Small intestine (tissue), 7 donors: ENCODE measurements around the gene ST8SIA6. TPM values are rescaled to one million over a fixed set of nuclear protein-coding genes. Genes with fewer than 3 reads are reported as not detected.

ENCODE experiments used
- DNase-seq, 2 donors: peaks; one replicate each; pipeline versions ENCODE4 v3.0.0 to v3.0.0-alpha.2; 2013
- FAIRE-seq: peaks from 2 replicates; lab custom pipeline; 2012; peaks lifted over from hg19 to GRCh38; lab: Jason Lieb, UNC
- H3K27ac ChIP-seq, 3 donors: one replicate each; pipeline ENCODE4 v1.5.1; 2013; ENCODE audit warnings: low read length in 2 of 3, mild to moderate bottlenecking in 2 of 3, control low read depth in 1 of 3, inconsistent platforms in 1 of 3, low read depth in 1 of 3, moderate library complexity in 1 of 3
- H3K27me3 ChIP-seq, 3 donors: one replicate each; pipeline ENCODE4 v1.6.1; 2013; ENCODE audit warnings: low read length in 3 of 3, inconsistent platforms in 1 of 3; ENCODE audit not compliant: control insufficient read depth in 3 of 3, insufficient read depth in 3 of 3
- H3K36me3 ChIP-seq, 3 donors: one replicate each; pipeline ENCODE4 v1.6.1; 2013; ENCODE audit warnings: low read length in 3 of 3, inconsistent platforms in 1 of 3, low read depth in 1 of 3, mild to moderate bottlenecking in 1 of 3, moderate library complexity in 1 of 3; ENCODE audit not compliant: control insufficient read depth in 3 of 3, insufficient read depth in 2 of 3
- H3K4me1 ChIP-seq, 3 donors: one replicate each; pipeline ENCODE4 v1.6.1; 2013; ENCODE audit warnings: low read length in 2 of 3, inconsistent platforms in 1 of 3, low read depth in 1 of 3, mild to moderate bottlenecking in 1 of 3, moderate library complexity in 1 of 3; ENCODE audit not compliant: control insufficient read depth in 3 of 3, insufficient read depth in 2 of 3
- H3K4me3 ChIP-seq, 3 donors: one replicate each; pipeline ENCODE4 v1.5.1; 2013; ENCODE audit warnings: low read length in 3 of 3, control low read depth in 1 of 3, inconsistent platforms in 1 of 3, low read depth in 1 of 3, mild to moderate bottlenecking in 1 of 3, moderate library complexity in 1 of 3
- H3K9me3 ChIP-seq, 2 donors: one replicate each; pipeline ENCODE4 v1.6.1; 2013; ENCODE audit warnings: low read depth in 1 of 2, low read length in 1 of 2; ENCODE audit not compliant: control insufficient read depth in 2 of 2, insufficient read depth in 1 of 2
- WGBS, 3 donors: extraction: QIAGEN DNeasy Blood & Tissue Kit; methylation state at CpG; one replicate each; pipeline ENCODE4 v1.1.7; 2013; 5-methylcytosine and 5-hydroxymethylcytosine counted together
- polyA plus RNA-seq, 4 donors: library from polyadenylated mRNA; stranded (reverse) in 3 of 4; unstranded in 1 of 4; fragments of 200-250 nt in 3 of 4; fragments of 120-200 nt in 1 of 4; gene quantifications; one replicate each; pipeline versions ENCODE4 v1.2.1 to v1.2.3, GENCODE V29; 2013
- donor health status: healthy with polysubstance abuse.
- donor health status: control.
- donor health status: control.
- donor health status: Bipolar disorder and iron deficiency.
- donor health status: healthy.

ST8SIA6 gene
- polyA plus RNA-seq, 4 donors: 0.15 to 1.5 TPM; not detected in 2

DNA sequence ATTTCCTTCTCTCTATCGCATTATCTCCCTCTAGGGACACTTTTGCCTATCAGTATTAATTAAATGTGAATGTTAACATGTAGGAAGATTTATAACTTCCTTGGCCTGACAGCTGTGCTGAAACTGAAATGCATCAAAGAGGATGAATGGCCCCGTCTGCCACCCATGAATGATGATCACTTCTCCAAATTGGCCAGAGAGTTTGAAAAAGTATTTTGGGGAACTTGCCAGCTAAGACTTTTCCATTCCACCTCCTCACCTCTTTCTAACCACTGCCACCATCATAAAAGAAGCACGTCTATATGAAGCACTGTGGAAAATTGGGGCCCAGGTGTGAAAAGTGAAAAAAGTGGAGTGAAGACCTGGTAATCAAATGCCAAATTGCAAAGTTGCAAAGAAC lies 25.4 kb upstream of the ST8SIA6 start:
- no peaks in the 10 kb centered on the region for H3K36me3 ChIP-seq
- H3K27ac ChIP-seq: no peak overlapping the region
- peaks cover 0 to 6% of the 10 kb centered on the region in 2 donors for H3K9me3 ChIP-seq
- 46 to 54% (median 51%) methylated on average over 3 of the region's 3 CpGs for WGBS, 3 donors
- H3K4me3 ChIP-seq: no peak overlapping the region
- FAIRE-seq: no peak
- H3K27me3 ChIP-seq: peaks cover 0 to 2% (median 0%) of the 10 kb centered on the region in 3 donors
- DNase-seq: no peak
- no peaks in the 10 kb centered on the region for H3K4me1 ChIP-seq

DNA sequence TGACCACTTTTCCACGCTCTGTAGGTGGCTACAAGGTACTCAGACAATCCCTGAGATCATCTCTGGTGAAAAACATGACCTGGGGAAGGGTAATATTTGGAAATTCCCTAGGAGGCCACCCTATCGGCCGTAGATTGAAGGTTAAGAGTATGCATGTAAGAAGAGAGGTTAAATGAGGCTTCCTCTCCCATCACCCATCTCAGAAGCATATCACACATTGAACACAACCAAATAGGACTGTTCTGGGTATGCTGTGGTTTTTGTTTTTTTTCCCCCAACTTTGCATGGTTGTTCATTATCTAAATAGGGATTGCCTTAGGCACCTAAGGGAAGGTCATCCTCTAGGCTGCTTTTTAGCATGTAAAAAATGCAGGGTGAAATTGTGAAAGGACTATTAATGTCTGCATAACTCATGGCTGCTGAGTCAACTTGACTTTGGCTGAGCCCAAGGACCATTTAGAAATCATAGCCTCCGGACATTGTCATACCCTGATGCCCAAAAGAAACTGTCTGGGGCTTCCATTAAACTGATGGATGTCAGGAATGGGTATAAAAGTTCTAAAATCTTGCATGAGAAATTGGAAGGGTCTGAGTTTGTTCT lies 24.7 kb upstream of the ST8SIA6 start:
- Histone ChIP-seq H3K27ac (no peak overlapping the region), H3K27me3 (peaks cover 0 to 2% (median 0%) of the 10 kb centered on the region in 3 donors), H3K4me3 (no peak overlapping the region), H3K4me1 (no peaks in the 10 kb centered on the region), H3K9me3 (peaks cover 0 to 6% of the 10 kb centered on the region in 2 donors), H3K36me3 (no peaks in the 10 kb centered on the region)
- FAIRE-seq (no peak), DNase-seq (no peak)
- WGBS, 3 donors: 79 to 87% (median 82%) methylated on average over 4 of the region's 4 CpGs

DNA sequence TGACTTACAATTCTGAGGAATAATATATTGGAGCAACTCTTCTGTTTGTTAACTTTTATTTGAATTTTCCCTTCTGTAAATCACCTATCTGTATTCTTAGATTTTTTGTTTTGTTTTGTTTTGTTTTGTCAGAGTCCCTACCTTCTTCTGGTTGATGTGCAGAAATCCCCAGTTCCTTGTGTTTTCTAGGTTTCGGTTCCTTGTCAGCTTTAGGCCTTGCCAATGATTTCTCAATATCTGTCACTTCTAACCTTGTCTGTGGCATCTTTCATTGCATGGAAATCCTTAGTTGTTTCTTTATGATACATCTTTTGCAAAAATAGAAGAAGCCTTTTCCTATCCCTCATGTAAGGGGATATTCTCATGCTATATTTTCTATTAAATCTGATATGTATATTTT lies 21.7 kb upstream of the ST8SIA6 start:
- DNase-seq: no peak
- H3K4me3 ChIP-seq: no peak overlapping the region
- FAIRE-seq: no peak
- 76 to 92% (median 82%) methylated on average over 1 of the region's 1 CpG for WGBS, 3 donors
- no peaks in the 10 kb centered on the region for H3K4me1 ChIP-seq
- no peak overlapping the region for H3K27ac ChIP-seq
- H3K27me3 ChIP-seq: peaks cover 0 to 2% (median 0%) of the 10 kb centered on the region in 3 donors
- no peaks in the 10 kb centered on the region for H3K9me3 ChIP-seq
- H3K36me3 ChIP-seq: no peaks in the 10 kb centered on the region

DNA sequence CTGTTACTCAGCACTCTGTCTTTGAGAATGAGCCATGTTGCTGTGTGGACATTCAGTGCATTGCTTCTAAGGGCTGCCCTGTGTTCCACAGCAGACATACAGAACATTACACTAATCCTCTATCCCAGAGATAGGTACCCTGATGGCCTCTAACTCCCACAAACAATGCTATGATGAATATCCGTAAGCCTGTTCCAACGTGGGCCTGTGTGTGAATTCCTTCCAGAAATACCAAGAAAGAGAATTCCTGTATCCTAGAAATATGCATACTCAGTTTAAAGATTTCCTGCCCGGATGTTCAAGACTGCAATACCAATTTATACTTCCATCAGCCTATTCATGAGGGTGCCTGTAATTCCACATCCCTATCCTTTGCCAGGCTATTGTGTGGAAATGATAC lies 21.3 kb upstream of the ST8SIA6 start:
- H3K27ac ChIP-seq: no peak overlapping the region
- no peak for DNase-seq
- H3K36me3 ChIP-seq: no peaks in the 10 kb centered on the region
- H3K4me1 ChIP-seq: no peaks in the 10 kb centered on the region
- no peak overlapping the region for H3K4me3 ChIP-seq
- WGBS, 3 donors: 78 to 83% (median 80%) methylated on average over 3 of the region's 3 CpGs
- H3K27me3 ChIP-seq: peaks cover 0 to 2% (median 0%) of the 10 kb centered on the region in 3 donors
- H3K9me3 ChIP-seq: no peaks in the 10 kb centered on the region
- FAIRE-seq: no peak

DNA sequence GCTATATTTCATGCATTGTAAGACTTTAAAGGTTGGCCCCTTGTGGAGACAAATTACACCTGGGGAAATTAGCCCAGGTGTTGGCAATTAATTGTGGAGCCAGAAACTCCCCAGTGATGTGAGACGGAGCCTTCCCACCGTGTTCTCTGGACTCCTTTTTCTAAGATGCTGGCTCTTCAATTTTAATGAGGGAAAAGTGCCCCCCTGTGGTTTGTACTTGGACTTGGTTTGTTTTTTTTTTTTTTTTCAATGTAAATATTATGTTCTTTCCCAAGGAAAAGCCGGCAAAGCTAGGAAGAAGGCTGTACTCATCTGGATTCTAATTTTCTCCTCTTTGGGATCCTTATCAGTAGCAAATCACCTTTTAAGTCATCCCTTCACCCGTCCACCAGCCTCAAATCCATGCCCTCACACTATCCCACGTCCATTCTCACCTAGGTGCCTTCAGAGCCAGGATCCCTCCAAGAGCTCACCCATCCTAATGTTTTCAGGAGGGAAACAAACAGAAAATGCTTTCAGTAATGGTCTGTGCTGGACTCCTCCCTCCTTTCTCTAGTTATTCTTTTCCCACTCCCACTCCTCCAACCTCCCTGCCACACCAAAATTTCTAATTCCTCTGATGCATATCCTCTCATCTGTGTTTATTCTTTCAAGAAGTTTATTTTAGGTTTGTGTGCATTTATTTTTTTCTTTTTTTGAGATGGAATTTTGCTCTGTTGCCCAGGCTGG lies 20.4 kb upstream of the ST8SIA6 start:
- no peaks in the 10 kb centered on the region for H3K4me1 ChIP-seq
- WGBS, 3 donors: 21 to 32% (median 28%) methylated on average over 5 of the region's 5 CpGs
- H3K27me3 ChIP-seq: peaks cover 0 to 4% (median 0%) of the 10 kb centered on the region in 3 donors
- FAIRE-seq (no peak), DNase-seq (no peak)
- no peak overlapping the region for H3K4me3 ChIP-seq
- no peak overlapping the region for H3K27ac ChIP-seq
- H3K9me3 ChIP-seq: peaks cover 0 to 5% of the 10 kb centered on the region in 2 donors
- H3K36me3 ChIP-seq: no peaks in the 10 kb centered on the region

DNA sequence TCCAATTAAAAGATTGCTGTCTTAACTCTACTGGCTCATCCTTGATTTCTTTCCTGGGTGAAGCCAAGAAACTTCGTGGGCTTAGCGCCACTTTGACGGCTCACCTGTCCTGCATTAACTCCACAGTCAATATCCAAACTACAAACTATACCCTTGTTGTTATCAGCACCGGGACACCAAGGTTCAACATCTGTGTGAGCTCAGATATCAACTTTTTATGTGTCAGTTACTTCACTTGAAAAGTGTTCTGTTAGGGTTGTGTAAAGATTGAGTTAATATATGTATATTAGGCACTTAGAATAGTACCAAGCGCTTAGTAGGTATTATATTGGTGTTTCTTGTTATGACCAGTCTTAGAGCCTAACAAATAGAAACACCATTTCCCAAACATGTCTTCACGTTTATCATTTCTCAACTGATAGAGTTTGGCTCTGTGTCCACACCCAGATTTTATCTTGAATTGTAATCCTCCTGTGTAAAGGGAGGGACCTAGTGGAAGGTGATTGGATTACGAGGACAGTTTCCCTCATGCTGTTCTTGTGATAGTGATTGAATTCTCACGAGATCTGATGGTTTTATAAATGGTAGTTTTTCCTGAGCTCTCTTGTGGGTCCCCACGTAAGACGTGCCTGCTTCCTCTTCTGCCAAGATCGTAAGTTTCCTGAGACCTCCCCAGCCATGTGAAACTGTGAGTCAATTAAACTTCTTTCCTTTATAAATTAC lies 19.0 kb upstream of the ST8SIA6 start:
- Histone ChIP-seq H3K4me1 (no peaks in the 10 kb centered on the region), H3K9me3 (peaks cover 0 to 5% of the 10 kb centered on the region in 2 donors), H3K36me3 (no peaks in the 10 kb centered on the region), H3K27me3 (peaks cover 0 to 5% (median 0%) of the 10 kb centered on the region in 3 donors), H3K27ac (no peak overlapping the region), H3K4me3 (no peak overlapping the region)
- FAIRE-seq: no peak
- DNase-seq: no peak
- 42 to 61% (median 57%) methylated on average over 11 of the region's 11 CpGs for WGBS, 3 donors

DNA sequence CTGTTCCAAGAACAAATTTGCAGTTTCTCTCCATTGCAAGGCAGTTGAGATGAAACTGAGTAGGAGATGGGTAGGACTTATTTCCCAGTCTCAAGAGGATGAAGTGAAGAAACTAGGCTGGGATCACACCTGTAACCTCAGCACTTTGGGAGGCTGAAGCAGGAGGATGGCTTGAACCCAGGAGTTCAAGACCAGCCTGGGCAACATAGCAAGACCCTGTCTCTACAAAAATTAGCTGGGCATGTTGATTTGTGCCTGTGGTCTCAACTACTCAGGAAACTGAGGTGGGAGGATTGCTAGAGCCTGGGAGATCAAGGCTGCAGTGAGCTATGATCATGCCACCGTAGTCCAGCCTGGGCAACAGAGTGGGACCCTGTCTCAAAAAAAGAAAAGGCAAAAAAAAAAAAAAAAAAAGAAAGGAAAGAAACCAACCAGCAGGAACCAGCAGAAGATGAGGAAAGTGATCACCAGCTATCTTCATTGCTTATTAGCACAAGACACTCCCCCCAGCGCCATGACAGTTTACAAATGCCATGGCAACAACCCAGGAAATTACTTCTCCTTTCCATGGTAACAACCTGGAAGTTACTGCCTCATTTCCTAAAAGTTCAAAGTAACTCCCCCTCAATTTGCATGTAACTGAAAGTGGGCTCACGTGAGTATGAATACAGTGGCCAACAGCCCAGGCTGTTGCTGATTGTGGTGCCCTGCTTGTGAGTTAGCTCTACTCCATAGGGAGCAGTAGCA lies 18.3 kb upstream of the ST8SIA6 start:
- FAIRE-seq (no peak), DNase-seq (no peak)
- 67 to 88% (median 78%) methylated on average over 3 of the region's 3 CpGs for WGBS, 3 donors
- Histone ChIP-seq H3K27ac (no peak overlapping the region), H3K9me3 (peaks cover 0 to 5% of the 10 kb centered on the region in 2 donors), H3K27me3 (peaks cover 0 to 3% (median 0%) of the 10 kb centered on the region in 3 donors), H3K36me3 (no peaks in the 10 kb centered on the region), H3K4me3 (no peak overlapping the region), H3K4me1 (no peaks in the 10 kb centered on the region)

DNA sequence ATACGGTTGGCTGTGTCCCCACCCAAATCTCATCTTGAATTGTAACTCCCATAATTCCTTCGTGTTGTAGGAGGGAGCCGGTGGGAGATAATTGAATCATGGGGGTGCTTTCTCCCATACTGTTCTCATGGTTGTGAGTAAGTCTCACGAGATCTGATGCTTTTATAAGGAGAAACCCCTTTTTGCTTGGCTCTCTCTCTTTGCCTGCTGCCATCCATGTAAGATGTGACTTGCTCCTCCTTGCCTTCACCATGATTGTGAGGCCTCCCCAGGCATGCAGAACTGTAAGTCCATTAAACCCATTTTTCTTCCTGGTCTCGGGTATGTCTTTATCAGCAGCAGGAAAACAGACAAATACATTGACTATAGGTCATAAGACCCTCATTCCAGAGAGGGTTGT lies 15.9 kb upstream of the ST8SIA6 start:
- Histone ChIP-seq H3K36me3 (no peaks in the 10 kb centered on the region), H3K27ac (no peak overlapping the region), H3K4me3 (no peak overlapping the region), H3K9me3 (peaks cover 0 to 5% of the 10 kb centered on the region in 2 donors), H3K27me3 (peaks cover 0 to 3% (median 0%) of the 10 kb centered on the region in 3 donors), H3K4me1 (no peaks in the 10 kb centered on the region)
- DNase-seq (no peak), FAIRE-seq (no peak)
- WGBS, 3 donors: 84 to 91% (median 85%) methylated on average over 5 of the region's 5 CpGs
